ENCODE measurements around the gene GAD2. TPM values are rescaled to one million over a fixed set of nuclear protein-coding genes. Genes with fewer than 3 reads are reported as not detected.

Gene GAD2
- total and polyA plus RNA-seq, 2 donors from 2014 or later, result not detected

- H3K4me3 ChIP-seq (ENCODE audit: low read length in 3 of 3), result no peak overlapping the region
- no peak for FAIRE-seq
- no peaks in the 10 kb centered on the region for H3K4me1 ChIP-seq (ENCODE audit: control insufficient read depth in 2 of 3, insufficient read depth in 2 of 3, low read depth in 1 of 3, low read length in 3 of 3)
- H3K27ac ChIP-seq (ENCODE audit: low read depth in 2 of 2, low read length in 2 of 2), result no peak overlapping the region
- H3K27me3 ChIP-seq (ENCODE audit: control insufficient read depth, insufficient read depth, low read length), result peaks cover 42% of the 10 kb centered on the region
- intact Hi-C loops (cut with DNase I), result no loop called here
- no peaks in the 10 kb centered on the region for H3K9me3 ChIP-seq (ENCODE audit: control insufficient read depth in 2 of 3, insufficient read depth in 1 of 3, low read length in 3 of 3)
- H3K36me3 ChIP-seq (ENCODE audit: control insufficient read depth in 2 of 3, insufficient read depth in 3 of 3, low read length in 3 of 3), result no peaks in the 10 kb centered on the region
- no peak overlapping the region for H3K9ac ChIP-seq (ENCODE audit: low read length in 3 of 3)
- DNase-seq, result no peak
- no peak for TF ChIP-seq CTCF (IDR thresholded peaks at IDR 0.05; ENCODE audit: borderline replicate concordance, extremely low read depth, insufficient read depth)
Measured at GRCh38 chr10:26221541-26221940, 5.0 kb downstream of the GAD2 start.

- Histone ChIP-seq H3K9me3 (ENCODE audit: control insufficient read depth in 2 of 3, insufficient read depth in 1 of 3, low read length in 3 of 3) (no peaks in the 10 kb centered on the region), H3K27me3 (ENCODE audit: control insufficient read depth, insufficient read depth, low read length) (peaks cover 35% of the 10 kb centered on the region), H3K36me3 (ENCODE audit: control insufficient read depth in 2 of 3, insufficient read depth in 3 of 3, low read length in 3 of 3) (no peaks in the 10 kb centered on the region), H3K27ac (ENCODE audit: low read depth in 2 of 2, low read length in 2 of 2) (no peak overlapping the region), H3K4me3 (ENCODE audit: low read length in 3 of 3) (no peak overlapping the region), H3K4me1 (ENCODE audit: control insufficient read depth in 2 of 3, insufficient read depth in 2 of 3, low read depth in 1 of 3, low read length in 3 of 3) (no peaks in the 10 kb centered on the region), H3K9ac (ENCODE audit: low read length in 3 of 3) (no peak overlapping the region)
- TF ChIP-seq CTCF (IDR thresholded peaks at IDR 0.05; ENCODE audit: borderline replicate concordance, extremely low read depth, insufficient read depth), result no peak
- FAIRE-seq (no peak), DNase-seq (no peak)
- intact Hi-C loops (cut with DNase I), result no loop called here
Measured at GRCh38 chr10:26222563-26222962, 6.0 kb downstream of the GAD2 start.

GRCh38 chr10:26225322-26225721 lies 8.7 kb downstream of the GAD2 start:
- peak in 1 of 5 donors; percentile 18 for DNase-seq
- Histone ChIP-seq H3K9ac (ENCODE audit: low read length in 3 of 3) (no peak overlapping the region), H3K36me3 (ENCODE audit: control insufficient read depth in 2 of 3, insufficient read depth in 3 of 3, low read length in 3 of 3) (no peaks in the 10 kb centered on the region), H3K4me3 (ENCODE audit: low read length in 3 of 3) (no peak overlapping the region), H3K9me3 (ENCODE audit: control insufficient read depth in 2 of 3, insufficient read depth in 1 of 3, low read length in 3 of 3) (no peaks in the 10 kb centered on the region), H3K27me3 (ENCODE audit: control insufficient read depth, insufficient read depth, low read length) (peaks cover 13% of the 10 kb centered on the region), H3K4me1 (ENCODE audit: control insufficient read depth in 2 of 3, insufficient read depth in 2 of 3, low read depth in 1 of 3, low read length in 3 of 3) (no peaks in the 10 kb centered on the region), H3K27ac (ENCODE audit: low read depth in 2 of 2, low read length in 2 of 2) (no peak overlapping the region)
- FAIRE-seq, result no peak
- no peak for TF ChIP-seq CTCF (IDR thresholded peaks at IDR 0.05; ENCODE audit: borderline replicate concordance, extremely low read depth, insufficient read depth)
- intact Hi-C loops (cut with DNase I), result no loop called here

- no peak for TF ChIP-seq CTCF (IDR thresholded peaks at IDR 0.05; ENCODE audit: borderline replicate concordance, extremely low read depth, insufficient read depth)
- DNase-seq (no peak), FAIRE-seq (no peak)
- no peak overlapping the region for H3K4me3 ChIP-seq (ENCODE audit: low read length in 3 of 3)
- H3K27me3 ChIP-seq (ENCODE audit: control insufficient read depth, insufficient read depth, low read length), result peaks cover under 1% of the 10 kb centered on the region
- H3K36me3 ChIP-seq (ENCODE audit: control insufficient read depth in 2 of 3, insufficient read depth in 3 of 3, low read length in 3 of 3), result no peaks in the 10 kb centered on the region
- H3K9ac ChIP-seq (ENCODE audit: low read length in 3 of 3), result no peak overlapping the region
- intact Hi-C loops (cut with DNase I), result no loop called here
- H3K27ac ChIP-seq (ENCODE audit: low read depth in 2 of 2, low read length in 2 of 2), result no peak overlapping the region
- no peaks in the 10 kb centered on the region for H3K9me3 ChIP-seq (ENCODE audit: control insufficient read depth in 2 of 3, insufficient read depth in 1 of 3, low read length in 3 of 3)
- no peaks in the 10 kb centered on the region for H3K4me1 ChIP-seq (ENCODE audit: control insufficient read depth in 2 of 3, insufficient read depth in 2 of 3, low read depth in 1 of 3, low read length in 3 of 3)
Measured at GRCh38 chr10:26227786-26228185, 11.2 kb downstream of the GAD2 start.

Data from kidney (tissue), 14 donors.